ENCODE data around the gene ZDHHC14.

GRCh38 chr6:157614026-157614568 is 233.1 kb downstream of the ZDHHC14 start:
- TF ChIP-seq YY1 (IDR thresholded peaks at IDR 0.05; ENCODE audit: low read depth, low read length) (no peak), BRCA1 (IDR thresholded peaks at IDR 0.05; ENCODE audit: low read depth, low read length) (no peak), TAF7 (optimal IDR thresholded peaks at IDR 0.05; ENCODE audit: borderline replicate concordance, low read depth, low read length) (no peak), POLR2A (IDR thresholded peaks at IDR 0.05; ENCODE audit: control extremely low read depth in 1 of 2, low read depth in 2 of 2, low read length in 2 of 2) (no peak)
